HFF-Myc (cell line): ENCODE measurements around the gene CAV2.

Experiments
- DNase-seq: peaks from one replicate; pipeline ENCODE4 v3.0.0-alpha.2; 2011; ENCODE audit warnings: low read depth; ENCODE audit errors: extremely low read depth
- H3K4me3 ChIP-seq: replicated peaks from 2 replicates; pipeline ENCODE4 v1.5.1; 2011; ENCODE audit warnings: low read depth, mild to moderate bottlenecking, control low read depth, low read length
- TF ChIP-seq, protein P1 (sequence below): IDR thresholded peaks from 2 replicates; pipeline ENCODE4 v1.5.1; 2012; ENCODE audit warnings: mild to moderate bottlenecking, low read depth, low read length, control low read depth; ENCODE audit errors: missing control alignments

The CAV2 gene

DNA sequence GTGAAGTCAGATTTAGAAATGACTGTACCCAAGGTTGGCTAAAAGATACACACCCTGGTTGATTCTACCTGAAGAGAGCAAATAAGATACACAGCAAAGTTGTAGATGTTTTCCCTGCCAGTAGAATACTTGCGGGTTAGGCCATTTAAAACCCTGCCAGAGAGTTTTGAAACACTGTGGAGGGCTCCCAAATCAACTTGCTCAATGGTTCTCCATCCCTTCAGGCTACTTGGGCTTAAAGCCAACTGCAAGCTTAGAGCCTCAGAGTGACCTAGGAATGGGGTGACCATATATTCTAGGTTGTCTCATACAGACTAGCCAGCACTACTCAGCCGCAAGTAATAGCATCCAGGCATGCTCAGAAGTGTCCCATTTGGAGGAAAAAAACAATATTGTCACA is 35.3 kb downstream of the CAV2 start:
- no peak for DNase-seq
- H3K4me3 ChIP-seq: no peak overlapping the region
- TF ChIP-seq, protein P1, sequence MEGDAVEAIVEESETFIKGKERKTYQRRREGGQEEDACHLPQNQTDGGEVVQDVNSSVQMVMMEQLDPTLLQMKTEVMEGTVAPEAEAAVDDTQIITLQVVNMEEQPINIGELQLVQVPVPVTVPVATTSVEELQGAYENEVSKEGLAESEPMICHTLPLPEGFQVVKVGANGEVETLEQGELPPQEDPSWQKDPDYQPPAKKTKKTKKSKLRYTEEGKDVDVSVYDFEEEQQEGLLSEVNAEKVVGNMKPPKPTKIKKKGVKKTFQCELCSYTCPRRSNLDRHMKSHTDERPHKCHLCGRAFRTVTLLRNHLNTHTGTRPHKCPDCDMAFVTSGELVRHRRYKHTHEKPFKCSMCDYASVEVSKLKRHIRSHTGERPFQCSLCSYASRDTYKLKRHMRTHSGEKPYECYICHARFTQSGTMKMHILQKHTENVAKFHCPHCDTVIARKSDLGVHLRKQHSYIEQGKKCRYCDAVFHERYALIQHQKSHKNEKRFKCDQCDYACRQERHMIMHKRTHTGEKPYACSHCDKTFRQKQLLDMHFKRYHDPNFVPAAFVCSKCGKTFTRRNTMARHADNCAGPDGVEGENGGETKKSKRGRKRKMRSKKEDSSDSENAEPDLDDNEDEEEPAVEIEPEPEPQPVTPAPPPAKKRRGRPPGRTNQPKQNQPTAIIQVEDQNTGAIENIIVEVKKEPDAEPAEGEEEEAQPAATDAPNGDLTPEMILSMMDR: no peak

DNA sequence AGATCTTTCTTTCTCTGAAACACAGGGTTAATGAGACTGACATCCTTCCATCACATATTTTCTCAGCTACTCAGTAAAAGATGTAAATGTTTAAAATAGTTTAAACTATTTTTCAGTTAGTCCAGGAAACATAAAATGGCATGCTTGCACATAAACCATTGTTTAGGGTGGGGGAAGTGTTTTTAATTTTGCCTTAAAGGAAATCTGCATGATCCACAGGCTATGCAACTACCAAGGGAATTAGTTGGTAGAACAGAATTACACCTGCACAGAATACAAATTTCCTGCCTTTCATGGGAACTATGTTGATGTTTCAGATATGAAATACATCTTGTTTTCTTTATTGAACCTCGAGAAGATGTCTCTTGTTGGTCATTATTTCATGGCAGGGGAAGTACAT is 35.9 kb downstream of the CAV2 start:
- DNase-seq: no peak
- TF ChIP-seq, protein P1: no peak
- no peak overlapping the region for H3K4me3 ChIP-seq

DNA sequence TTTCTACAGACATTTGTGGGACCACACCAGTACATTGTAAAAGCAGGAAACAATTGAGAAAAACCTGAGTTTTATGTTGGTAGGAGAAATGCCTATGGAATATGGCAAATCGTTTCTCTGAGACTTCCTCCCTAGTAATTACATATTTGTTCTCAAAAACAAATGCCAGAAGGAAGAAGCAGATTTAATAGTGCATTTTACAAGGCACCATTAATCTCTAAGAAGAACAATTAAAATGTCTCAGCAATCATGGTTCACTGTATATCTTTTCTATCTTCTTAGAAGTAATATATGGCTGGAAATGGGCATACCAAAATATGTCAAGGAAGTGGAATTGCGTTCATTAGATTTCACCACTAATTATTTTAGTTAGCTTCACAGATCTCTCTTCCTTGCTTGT is 38.6 kb downstream of the CAV2 start:
- no peak for DNase-seq
- TF ChIP-seq, protein P1: no peak
- no peak overlapping the region for H3K4me3 ChIP-seq

GRCh38 chr7:116539879-116540278 is 40.3 kb downstream of the CAV2 start:
- TF ChIP-seq, protein P1: no peak
- DNase-seq: no peak
- no peak overlapping the region for H3K4me3 ChIP-seq

DNA sequence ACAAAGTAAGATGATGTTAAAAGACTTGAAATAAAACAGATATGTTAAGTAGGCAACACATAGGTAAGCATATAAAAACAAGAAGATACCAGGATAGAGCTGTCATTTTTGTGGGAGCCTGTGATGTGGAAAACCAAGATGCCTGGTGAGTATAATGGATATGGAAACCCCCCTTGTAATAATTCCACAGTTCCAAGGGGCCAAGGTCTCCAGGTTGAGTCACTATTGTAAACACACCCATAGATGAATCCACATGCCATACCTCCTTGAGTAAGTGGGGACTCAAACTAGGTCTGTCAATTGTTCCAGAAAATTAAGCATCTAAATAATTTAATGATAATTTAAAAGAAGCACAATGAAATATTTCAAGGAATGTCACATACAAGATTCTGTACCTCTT is 41.2 kb downstream of the CAV2 start:
- DNase-seq: no peak
- TF ChIP-seq, protein P1: no peak
- H3K4me3 ChIP-seq: no peak overlapping the region

DNA sequence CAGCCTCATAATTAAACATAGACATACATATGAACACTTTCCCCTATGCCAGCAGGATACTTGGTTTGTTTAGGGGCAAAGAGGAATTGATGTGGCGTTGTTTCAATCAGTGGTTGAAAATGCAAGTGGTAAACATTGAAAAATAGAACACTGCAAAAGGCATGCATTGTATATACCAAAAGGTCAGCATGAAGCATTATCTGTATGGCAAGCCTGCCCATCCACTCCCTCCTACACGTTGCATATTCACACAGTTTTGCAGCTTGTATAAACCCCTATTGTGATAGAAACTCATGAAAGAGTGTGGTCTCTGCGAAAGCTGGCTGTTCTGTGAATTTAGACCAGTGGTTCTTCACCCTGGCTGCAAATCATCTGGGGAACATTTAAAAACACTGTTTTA is 42.4 kb downstream of the CAV2 start:
- TF ChIP-seq, protein P1: no peak
- DNase-seq: no peak
- H3K4me3 ChIP-seq: no peak overlapping the region

GRCh38 chr7:116542618-116543017 is 43.1 kb downstream of the CAV2 start:
- no peak for DNase-seq
- TF ChIP-seq, protein P1: no peak
- no peak overlapping the region for H3K4me3 ChIP-seq
